Measurements from ENCODE around the gene TTC39C.

The TTC39C gene

DNA sequence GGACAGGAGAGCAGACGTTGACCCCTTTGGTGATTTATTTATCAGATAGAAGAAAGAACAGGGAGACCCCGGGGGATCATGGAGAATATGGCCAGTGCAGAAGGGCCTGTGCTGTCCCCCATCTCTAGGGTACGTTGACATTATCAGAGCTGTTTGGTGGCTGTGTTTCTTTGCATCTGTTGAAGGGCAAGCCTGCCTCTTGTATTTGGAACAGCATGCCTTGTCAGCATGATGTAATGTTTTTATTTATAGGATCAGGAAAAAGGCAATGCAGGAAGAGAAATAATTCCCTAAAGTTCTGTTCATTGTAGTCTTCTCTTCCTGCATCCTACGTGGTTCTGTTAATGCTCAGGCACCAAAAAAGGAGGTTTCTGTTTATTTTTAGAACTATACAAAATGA, 74.5 kb downstream of the TTC39C start:
- DNase-seq (ENCODE audit: low read depth, low spot score) = no peak
- WGBS (ENCODE audit: insufficient coverage, insufficient read length) = no CpG with 5 or more reads among the region's 4 CpGs

DNA sequence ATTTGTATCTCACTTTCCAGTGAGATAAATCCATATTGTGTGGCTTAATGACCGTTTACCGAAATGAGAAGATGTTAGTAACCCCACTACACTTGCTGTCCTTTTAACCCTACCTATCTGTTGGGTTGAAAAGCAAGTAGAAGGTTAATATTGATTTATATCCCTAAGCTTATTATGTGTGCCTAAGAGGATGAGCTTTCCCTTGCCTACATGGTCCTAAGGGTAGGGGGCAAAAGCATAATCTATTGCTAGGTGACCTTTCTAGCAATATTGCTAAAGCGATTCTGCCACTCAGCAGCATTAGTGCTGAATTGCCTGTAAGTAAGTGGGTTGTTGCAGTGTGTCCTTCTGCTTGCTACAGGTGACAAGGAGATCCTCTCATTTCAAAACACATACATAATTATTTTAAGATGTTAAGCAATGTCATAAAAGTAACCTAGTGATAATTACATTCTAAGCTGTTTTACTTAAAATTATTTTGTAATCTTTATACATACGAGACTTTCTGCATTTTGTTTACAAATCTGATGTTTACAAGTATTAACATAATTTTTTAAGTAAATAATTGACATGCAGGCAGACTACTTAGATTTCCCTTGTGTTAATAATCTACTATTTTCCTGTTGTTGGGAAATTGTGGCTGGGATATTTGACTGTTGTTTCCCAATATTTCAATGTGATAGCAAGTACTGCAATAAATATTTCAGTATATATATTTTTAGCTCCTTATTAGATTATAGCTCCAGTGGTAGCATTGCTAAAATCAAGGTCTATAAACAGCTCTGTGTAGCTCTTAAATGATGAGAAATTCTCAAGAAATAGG, 75.2 kb downstream of the TTC39C start:
- Histone ChIP-seq H3K9me3 (ENCODE audit: control insufficient read depth, insufficient read depth, low read length) (no peaks in the 10 kb centered on the region), H3K4me3 (ENCODE audit: low read length) (no peak overlapping the region), H3K27ac (ENCODE audit: low read length) (no peak overlapping the region), H3K4me1 (ENCODE audit: control insufficient read depth, insufficient read depth, low read length) (no peaks in the 10 kb centered on the region), H3K27me3 (ENCODE audit: control insufficient read depth, insufficient read depth, low read length) (no peaks in the 10 kb centered on the region), H3K36me3 (ENCODE audit: control insufficient read depth, insufficient read depth, low read length) (peaks cover 2% of the 10 kb centered on the region; the same call in 1 of the 2 replicates)
- DNase-seq (ENCODE audit: low read depth, low spot score) = no peak
- WGBS (ENCODE audit: insufficient coverage, insufficient read length) = no CpG with 5 or more reads among the region's 4 CpGs

More for the DNA sequence above, 74.5 kb downstream of the TTC39C start:
- no peak overlapping the region for H3K27ac ChIP-seq (ENCODE audit: low read length)
- no peaks in the 10 kb centered on the region for H3K9me3 ChIP-seq (ENCODE audit: control insufficient read depth, insufficient read depth, low read length)
- no peaks in the 10 kb centered on the region for H3K27me3 ChIP-seq (ENCODE audit: control insufficient read depth, insufficient read depth, low read length)
- no peak overlapping the region for H3K4me3 ChIP-seq (ENCODE audit: low read length)
- H3K36me3 ChIP-seq (ENCODE audit: control insufficient read depth, insufficient read depth, low read length) = peaks cover 2% of the 10 kb centered on the region; the same call in 1 of the 2 replicates
- no peaks in the 10 kb centered on the region for H3K4me1 ChIP-seq (ENCODE audit: control insufficient read depth, insufficient read depth, low read length)

DNA sequence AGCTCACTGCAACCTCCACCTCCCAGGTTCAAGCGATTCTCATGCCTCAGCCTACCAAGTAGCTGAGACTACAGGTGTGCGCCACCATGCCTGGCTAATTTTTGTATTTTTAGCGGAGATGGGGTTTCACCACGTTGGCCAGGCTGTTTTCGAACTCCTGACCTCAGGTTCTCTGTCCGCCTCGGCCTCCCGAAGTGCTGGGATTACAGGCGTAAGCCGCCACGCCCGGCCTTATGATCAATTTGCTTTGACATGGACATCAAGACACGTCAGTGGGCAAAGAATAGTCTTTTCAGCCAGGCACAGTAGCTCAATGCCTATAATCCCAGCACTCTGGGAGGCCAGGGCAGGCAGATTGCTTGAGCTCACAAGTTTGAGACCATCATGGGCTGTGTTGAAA, 76.3 kb downstream of the TTC39C start:
- H3K36me3 ChIP-seq (ENCODE audit: control insufficient read depth, insufficient read depth, low read length) = peaks cover 2% of the 10 kb centered on the region; the same call in 1 of the 2 replicates
- no peaks in the 10 kb centered on the region for H3K4me1 ChIP-seq (ENCODE audit: control insufficient read depth, insufficient read depth, low read length)
- H3K27me3 ChIP-seq (ENCODE audit: control insufficient read depth, insufficient read depth, low read length) = no peaks in the 10 kb centered on the region
- H3K4me3 ChIP-seq (ENCODE audit: low read length) = no peak overlapping the region
- no peak overlapping the region for H3K27ac ChIP-seq (ENCODE audit: low read length)
- no peak for DNase-seq (ENCODE audit: low read depth, low spot score)
- no CpG with 5 or more reads among the region's 13 CpGs for WGBS (ENCODE audit: insufficient coverage, insufficient read length)
- no peaks in the 10 kb centered on the region for H3K9me3 ChIP-seq (ENCODE audit: control insufficient read depth, insufficient read depth, low read length)

GRCh38 chr18:24094561-24094960, 80.0 kb downstream of the TTC39C start:
- no peaks in the 10 kb centered on the region for H3K27me3 ChIP-seq (ENCODE audit: control insufficient read depth, insufficient read depth, low read length)
- H3K4me3 ChIP-seq (ENCODE audit: low read length) = no peak overlapping the region
- no peaks in the 10 kb centered on the region for H3K9me3 ChIP-seq (ENCODE audit: control insufficient read depth, insufficient read depth, low read length)
- no peak overlapping the region for H3K27ac ChIP-seq (ENCODE audit: low read length)
- no peaks in the 10 kb centered on the region for H3K36me3 ChIP-seq (ENCODE audit: control insufficient read depth, insufficient read depth, low read length)
- DNase-seq (ENCODE audit: low read depth, low spot score) = no peak
- no peaks in the 10 kb centered on the region for H3K4me1 ChIP-seq (ENCODE audit: control insufficient read depth, insufficient read depth, low read length)

- no peak for DNase-seq (ENCODE audit: low read depth, low spot score)
- Histone ChIP-seq H3K27me3 (ENCODE audit: control insufficient read depth, insufficient read depth, low read length) (no peaks in the 10 kb centered on the region), H3K4me3 (ENCODE audit: low read length) (no peak overlapping the region), H3K36me3 (ENCODE audit: control insufficient read depth, insufficient read depth, low read length) (no peaks in the 10 kb centered on the region), H3K27ac (ENCODE audit: low read length) (no peak overlapping the region), H3K4me1 (ENCODE audit: control insufficient read depth, insufficient read depth, low read length) (no peaks in the 10 kb centered on the region), H3K9me3 (ENCODE audit: control insufficient read depth, insufficient read depth, low read length) (no peaks in the 10 kb centered on the region)
- no CpG with 5 or more reads among the region's 1 CpG for WGBS (ENCODE audit: insufficient coverage, insufficient read length)
These were observed 81.4 kb downstream of the TTC39C start for GRCh38 chr18:24095976-24096375.

DNA sequence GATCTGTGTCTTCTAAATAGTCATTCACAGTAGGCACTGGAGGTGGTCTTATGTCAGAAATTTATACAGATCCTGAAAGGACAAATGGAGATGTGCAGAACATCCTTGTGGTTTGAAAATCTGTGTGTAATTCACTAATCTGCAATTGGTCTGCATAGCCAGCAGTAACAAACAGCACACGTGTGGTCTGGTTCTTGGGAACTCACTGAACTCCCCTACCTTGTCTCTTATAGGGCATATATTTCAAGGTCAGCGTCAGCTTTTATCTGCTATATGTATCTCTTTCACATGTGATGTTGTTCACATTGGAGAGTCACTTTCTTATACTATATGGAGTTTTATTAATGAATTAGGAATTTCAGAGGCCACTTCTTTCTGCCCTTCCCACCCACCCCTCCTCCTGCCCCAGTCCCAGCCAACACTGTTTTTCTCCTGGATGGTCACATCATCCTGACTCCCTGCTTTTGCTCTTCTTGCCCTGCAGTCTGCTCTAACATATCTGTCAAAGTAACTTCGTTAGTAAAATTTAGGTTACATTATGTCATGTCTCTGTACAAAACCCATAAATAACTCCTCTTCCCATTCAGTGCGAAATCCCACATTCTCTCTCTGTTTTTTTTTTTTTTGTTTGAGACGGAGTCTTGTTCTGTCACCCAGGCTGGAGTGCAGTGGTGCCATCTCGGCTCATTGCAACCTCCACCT, 88.9 kb downstream of the TTC39C start:
- H3K4me3 ChIP-seq (ENCODE audit: low read length) = no peak overlapping the region
- H3K27ac ChIP-seq (ENCODE audit: low read length) = no peak overlapping the region
- no peak for DNase-seq (ENCODE audit: low read depth, low spot score)
- no peaks in the 10 kb centered on the region for H3K27me3 ChIP-seq (ENCODE audit: control insufficient read depth, insufficient read depth, low read length)
- no peaks in the 10 kb centered on the region for H3K36me3 ChIP-seq (ENCODE audit: control insufficient read depth, insufficient read depth, low read length)
- H3K4me1 ChIP-seq (ENCODE audit: control insufficient read depth, insufficient read depth, low read length) = no peaks in the 10 kb centered on the region
- no peaks in the 10 kb centered on the region for H3K9me3 ChIP-seq (ENCODE audit: control insufficient read depth, insufficient read depth, low read length)
- no CpG with 5 or more reads among the region's 6 CpGs for WGBS (ENCODE audit: insufficient coverage, insufficient read length)

DNA sequence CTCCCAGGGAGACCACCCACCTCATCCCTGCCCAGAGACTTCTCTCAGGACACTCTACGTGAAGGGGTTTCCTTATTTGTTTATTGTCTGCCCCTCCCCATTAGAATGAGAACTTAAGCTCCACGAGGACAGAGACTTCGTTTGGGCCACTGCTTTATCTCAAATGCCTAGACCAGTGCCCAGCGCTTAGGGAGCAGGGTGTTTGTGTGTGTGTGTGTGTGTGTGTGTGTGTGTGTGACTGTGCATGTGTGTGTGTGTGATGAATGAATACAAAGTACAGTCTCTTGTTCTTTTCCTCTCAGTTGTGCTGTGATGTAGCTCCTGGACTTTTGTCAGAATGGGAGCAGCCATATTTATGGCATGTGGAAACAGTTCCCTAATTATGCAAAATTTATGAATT, 89.9 kb downstream of the TTC39C start:
- DNase-seq (ENCODE audit: low read depth, low spot score) = no peak
- no peaks in the 10 kb centered on the region for H3K36me3 ChIP-seq (ENCODE audit: control insufficient read depth, insufficient read depth, low read length)
- no peak overlapping the region for H3K4me3 ChIP-seq (ENCODE audit: low read length)
- H3K9me3 ChIP-seq (ENCODE audit: control insufficient read depth, insufficient read depth, low read length) = no peaks in the 10 kb centered on the region
- no peaks in the 10 kb centered on the region for H3K27me3 ChIP-seq (ENCODE audit: control insufficient read depth, insufficient read depth, low read length)
- no CpG with 5 or more reads among the region's 4 CpGs for WGBS (ENCODE audit: insufficient coverage, insufficient read length)
- no peaks in the 10 kb centered on the region for H3K4me1 ChIP-seq (ENCODE audit: control insufficient read depth, insufficient read depth, low read length)
- H3K27ac ChIP-seq (ENCODE audit: low read length) = no peak overlapping the region

GRCh38 chr18:24108641-24109040, 94.1 kb downstream of the TTC39C start:
- WGBS (ENCODE audit: insufficient coverage, insufficient read length) = no CpG with 5 or more reads among the region's 1 CpG
- H3K9me3 ChIP-seq (ENCODE audit: control insufficient read depth, insufficient read depth, low read length) = no peaks in the 10 kb centered on the region
- no peak for DNase-seq (ENCODE audit: low read depth, low spot score)
- no peak overlapping the region for H3K27ac ChIP-seq (ENCODE audit: low read length)
- no peaks in the 10 kb centered on the region for H3K36me3 ChIP-seq (ENCODE audit: control insufficient read depth, insufficient read depth, low read length)
- H3K27me3 ChIP-seq (ENCODE audit: control insufficient read depth, insufficient read depth, low read length) = no peaks in the 10 kb centered on the region
- no peak overlapping the region for H3K4me3 ChIP-seq (ENCODE audit: low read length)
- H3K4me1 ChIP-seq (ENCODE audit: control insufficient read depth, insufficient read depth, low read length) = no peaks in the 10 kb centered on the region

DNA sequence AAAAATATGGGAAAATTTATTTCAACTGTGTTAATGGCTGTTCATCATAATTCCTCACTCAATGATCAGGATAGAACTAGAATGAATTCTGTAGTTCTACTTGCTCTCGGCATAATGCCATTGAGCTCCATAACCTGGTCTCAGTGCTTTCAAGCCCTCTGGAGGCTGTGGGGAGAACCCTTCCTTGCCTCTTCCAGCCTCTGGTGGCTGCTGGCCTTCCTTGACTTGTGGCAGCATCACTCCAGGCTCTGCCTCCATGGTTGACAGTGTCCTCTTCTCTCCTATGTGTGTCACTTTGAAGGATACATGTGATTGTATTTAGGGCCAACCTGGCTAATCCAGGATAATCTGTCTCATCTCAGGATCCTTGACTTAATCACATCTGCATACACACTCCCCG, 97.4 kb downstream of the TTC39C start:
- Histone ChIP-seq H3K4me1 (ENCODE audit: control insufficient read depth, insufficient read depth, low read length) (no peaks in the 10 kb centered on the region), H3K27ac (ENCODE audit: low read length) (no peak overlapping the region), H3K27me3 (ENCODE audit: control insufficient read depth, insufficient read depth, low read length) (no peaks in the 10 kb centered on the region), H3K9me3 (ENCODE audit: control insufficient read depth, insufficient read depth, low read length) (no peaks in the 10 kb centered on the region), H3K4me3 (ENCODE audit: low read length) (no peak overlapping the region), H3K36me3 (ENCODE audit: control insufficient read depth, insufficient read depth, low read length) (peaks cover 3% of the 10 kb centered on the region; the same call in 1 of the 2 replicates)
- DNase-seq (ENCODE audit: low read depth, low spot score) = no peak
- no CpG with 5 or more reads among the region's 2 CpGs for WGBS (ENCODE audit: insufficient coverage, insufficient read length)

DNA sequence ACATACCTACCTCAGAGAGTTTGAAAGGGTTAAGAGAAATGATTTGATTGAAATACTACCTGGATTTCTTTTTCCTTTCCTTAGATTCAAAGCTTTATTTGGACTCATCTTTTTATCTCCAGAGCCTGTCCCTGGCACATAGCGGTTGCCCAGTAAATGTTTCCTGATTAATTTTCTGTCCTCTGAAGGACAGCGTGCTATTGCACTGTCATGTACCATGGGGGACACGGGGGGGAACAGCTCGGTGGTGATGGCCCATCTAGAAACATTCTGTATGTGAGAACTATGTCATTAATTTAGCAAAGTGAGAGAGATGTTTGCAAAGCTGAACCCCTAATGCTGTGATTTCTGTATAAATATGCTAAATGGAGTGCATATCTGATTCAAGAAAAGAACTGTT, 97.9 kb downstream of the TTC39C start:
- H3K4me3 ChIP-seq (ENCODE audit: low read length) = no peak overlapping the region
- no CpG with 5 or more reads among the region's 4 CpGs for WGBS (ENCODE audit: insufficient coverage, insufficient read length)
- H3K27ac ChIP-seq (ENCODE audit: low read length) = no peak overlapping the region
- peaks cover 3% of the 10 kb centered on the region; the same call in 1 of the 2 replicates for H3K36me3 ChIP-seq (ENCODE audit: control insufficient read depth, insufficient read depth, low read length)
- no peaks in the 10 kb centered on the region for H3K27me3 ChIP-seq (ENCODE audit: control insufficient read depth, insufficient read depth, low read length)
- H3K9me3 ChIP-seq (ENCODE audit: control insufficient read depth, insufficient read depth, low read length) = no peaks in the 10 kb centered on the region
- no peak for DNase-seq (ENCODE audit: low read depth, low spot score)
- no peaks in the 10 kb centered on the region for H3K4me1 ChIP-seq (ENCODE audit: control insufficient read depth, insufficient read depth, low read length)
